GM23248 (cell line): ENCODE data around the gene PDE1A.

Source experiments
- EZH2 ChIP-seq: fragments of 200-600 bp; sonication (generic); IDR thresholded peaks from 2 replicates; pipeline ENCODE4 v1.6.1; 2018; ENCODE audit warnings: antibody characterized with exemption, mild to moderate bottlenecking; ENCODE audit not compliant: insufficient read depth, poor library complexity, severe bottlenecking
- EZH2phosphoT487 ChIP-seq: fragments of 200-600 bp; sonication (generic); IDR thresholded peaks from 2 replicates; pipeline ENCODE4 v1.6.1; 2018; ENCODE audit warnings: antibody characterized with exemption, moderate library complexity, mild to moderate bottlenecking, low read depth; ENCODE audit not compliant: insufficient read depth

DNA sequence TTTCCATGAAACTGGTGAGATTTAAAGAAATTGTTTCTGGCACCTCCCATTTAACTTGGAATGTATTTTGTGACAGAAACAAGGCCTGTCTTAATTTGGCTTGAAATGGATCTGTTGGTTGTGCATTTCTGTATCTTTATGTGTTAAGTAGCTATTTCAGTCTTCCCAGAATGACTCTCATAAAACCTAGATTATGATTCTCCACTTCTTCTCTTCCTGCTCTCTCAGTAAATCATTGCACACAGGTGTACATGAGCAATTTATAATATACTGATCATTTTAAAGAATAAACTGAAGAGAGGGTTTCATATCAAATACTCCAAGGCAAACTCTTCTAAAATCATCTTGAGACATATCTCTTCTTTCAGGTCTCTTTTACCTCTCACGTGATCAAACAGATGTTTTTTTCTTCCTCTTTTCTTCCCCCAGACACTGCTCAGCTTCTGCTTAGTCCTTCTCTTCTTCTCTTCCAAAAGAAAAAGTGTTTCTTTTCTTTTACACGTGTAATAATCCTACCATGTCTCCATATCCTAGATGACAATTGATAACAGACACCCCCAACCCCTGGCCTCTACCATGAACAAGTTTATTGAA is 329.2 kb downstream of the PDE1A start:
- TF ChIP-seq EZH2phosphoT487 (no peak), EZH2 (no peak)
